ENCODE results near the gene FAM241B. TPM values are rescaled to one million over a fixed set of nuclear protein-coding genes. Genes with fewer than 3 reads are reported as not detected.

FAM241B gene
- total RNA-seq, 4 donors from 2014 or later, result 0.35 to 5.4 TPM; not detected in 2

GRCh38 chr10:69665474-69666320 is 35.6 kb downstream of the FAM241B start:
- H3K27ac ChIP-seq, result no peak overlapping the region
- no peaks in the 10 kb centered on the region for H3K36me3 ChIP-seq
- no peak for TF ChIP-seq CTCF (IDR thresholded peaks at IDR 0.05)
- TF ChIP-seq POLR2A (IDR thresholded peaks at IDR 0.05), result no peak
- no peak overlapping the region for H3K4me3 ChIP-seq
- no peaks in the 10 kb centered on the region for H3K27me3 ChIP-seq
- no peaks in the 10 kb centered on the region for H3K4me1 ChIP-seq
- H3K9me3 ChIP-seq, result no peaks in the 10 kb centered on the region
- intact Hi-C loops (cut with DNase I; ENCODE audit: low total_unique reads), result no loop called here
- no peak for DNase-seq

- no peak overlapping the region for H3K4me3 ChIP-seq
- H3K9me3 ChIP-seq, result no peaks in the 10 kb centered on the region
- intact Hi-C loops (cut with DNase I; ENCODE audit: low total_unique reads), result no loop called here
- no peak for DNase-seq
- TF ChIP-seq POLR2A (IDR thresholded peaks at IDR 0.05) (no peak), CTCF (IDR thresholded peaks at IDR 0.05) (no peak)
- H3K27ac ChIP-seq, result no peak overlapping the region
- no peaks in the 10 kb centered on the region for H3K27me3 ChIP-seq
- no peaks in the 10 kb centered on the region for H3K4me1 ChIP-seq
- no peaks in the 10 kb centered on the region for H3K36me3 ChIP-seq
Measured at GRCh38 chr10:69666756-69667155, 36.7 kb downstream of the FAM241B start.

GRCh38 chr10:69668721-69669120 is 38.7 kb downstream of the FAM241B start:
- Histone ChIP-seq H3K27ac (no peak overlapping the region), H3K9me3 (no peaks in the 10 kb centered on the region), H3K36me3 (no peaks in the 10 kb centered on the region), H3K4me1 (no peaks in the 10 kb centered on the region), H3K27me3 (no peaks in the 10 kb centered on the region), H3K4me3 (no peak overlapping the region)
- no peak for DNase-seq
- intact Hi-C loops (cut with DNase I; ENCODE audit: low total_unique reads), result no loop called here
- TF ChIP-seq POLR2A (IDR thresholded peaks at IDR 0.05) (no peak), CTCF (IDR thresholded peaks at IDR 0.05) (no peak)

- H3K4me1 ChIP-seq, result no peaks in the 10 kb centered on the region
- no peak overlapping the region for H3K4me3 ChIP-seq
- H3K36me3 ChIP-seq, result no peaks in the 10 kb centered on the region
- H3K27me3 ChIP-seq, result no peaks in the 10 kb centered on the region
- no peaks in the 10 kb centered on the region for H3K9me3 ChIP-seq
- H3K27ac ChIP-seq, result no peak overlapping the region
- DNase-seq, result no peak
- TF ChIP-seq CTCF (IDR thresholded peaks at IDR 0.05), result no peak
- no peak for TF ChIP-seq POLR2A (IDR thresholded peaks at IDR 0.05)
- intact Hi-C loops (cut with DNase I; ENCODE audit: low total_unique reads), result no loop called here
Measured at GRCh38 chr10:69669409-69669808, 39.4 kb downstream of the FAM241B start.

- Histone ChIP-seq H3K27me3 (no peaks in the 10 kb centered on the region), H3K4me3 (no peak overlapping the region), H3K9me3 (no peaks in the 10 kb centered on the region), H3K4me1 (no peaks in the 10 kb centered on the region), H3K36me3 (no peaks in the 10 kb centered on the region), H3K27ac (no peak overlapping the region)
- no peak for DNase-seq
- TF ChIP-seq POLR2A (IDR thresholded peaks at IDR 0.05) (no peak), CTCF (IDR thresholded peaks at IDR 0.05) (no peak)
- intact Hi-C loops (cut with DNase I; ENCODE audit: low total_unique reads), result no loop called here
Measured at GRCh38 chr10:69673521-69673920, 43.5 kb downstream of the FAM241B start.

Data from uterus (tissue), 4 donors.